Stimulated activated naive B cell treated with anti-CD40 and anti-IgM and Interleukin-4, amounts not matched to agents 10 μg/mL and 1 μg/mL and 100 μg/mL, for 72 hours (primary cell): ENCODE measurements around the gene SKAP1.
"Not testable (repeated sequence)": the region's sequence is repeated elsewhere in the genome, so short reads cannot be mapped to it uniquely, and the experiment has no call there.

Experiments
- ATAC-seq, 2 donors: fragments of 150-1000 bp; cut with Tn5 transposase; replicated peaks; 2 replicates each; pipeline ENCODE4 v1.10.0; 2021; ENCODE audit warnings: moderate library complexity in 1 of 2
- DNase-seq: peaks from one replicate; pipeline ENCODE4 v3.0.0; 2021
- H3K27ac Mint-ChIP-seq: one replicate; pipeline ENCODE4 v1.8.0; 2022; ENCODE audit warnings: mild to moderate bottlenecking, mixed read lengths
- H3K27me3 Mint-ChIP-seq, 2 donors: one replicate each; pipeline ENCODE4 v1.8.0; 2022; ENCODE audit warnings: mixed read lengths in 2 of 2
- H3K36me3 Mint-ChIP-seq, 2 donors: one replicate each; pipeline ENCODE4 v1.8.0; 2022; ENCODE audit warnings: mixed read lengths in 2 of 2, mild to moderate bottlenecking in 1 of 2
- H3K4me1 Mint-ChIP-seq, 2 donors: one replicate each; pipeline ENCODE4 v1.8.0; 2022; ENCODE audit warnings: mixed read lengths in 2 of 2, mild to moderate bottlenecking in 1 of 2
- H3K4me3 Mint-ChIP-seq, 2 donors: one replicate each; pipeline ENCODE4 v1.8.0; 2022; ENCODE audit warnings: mild to moderate bottlenecking in 2 of 2, mixed read lengths in 2 of 2, moderate library complexity in 1 of 2
- H3K9me3 Mint-ChIP-seq, 2 donors: one replicate each; pipeline ENCODE4 v1.8.0; 2022; ENCODE audit warnings: mixed read lengths in 2 of 2, mild to moderate bottlenecking in 1 of 2

SKAP1 gene

GRCh38 chr17:48384164-48384563 is 45.9 kb downstream of the SKAP1 start:
- DNase-seq, result no peak
- no peak for ATAC-seq
- H3K9me3 Mint-ChIP-seq, result no peaks in the 10 kb centered on the region
- H3K4me3 Mint-ChIP-seq, result no peak overlapping the region
- H3K4me1 Mint-ChIP-seq, result peaks cover 15 to 18% of the 10 kb centered on the region in 2 donors
- H3K36me3 Mint-ChIP-seq, result peaks cover 12 to 25% of the 10 kb centered on the region in 2 donors
- no peaks in the 10 kb centered on the region for H3K27me3 Mint-ChIP-seq
- no peak overlapping the region for H3K27ac Mint-ChIP-seq

- Mint-ChIP-seq H3K4me3 (no peak overlapping the region), H3K36me3 (peaks cover 12 to 25% of the 10 kb centered on the region in 2 donors), H3K9me3 (no peaks in the 10 kb centered on the region), H3K27ac (no peak overlapping the region), H3K4me1 (peaks cover 15 to 18% of the 10 kb centered on the region in 2 donors), H3K27me3 (no peaks in the 10 kb centered on the region)
- DNase-seq, result no peak
- ATAC-seq, result no peak
These were observed 47.0 kb downstream of the SKAP1 start for GRCh38 chr17:48382989-48383388.

GRCh38 chr17:48378708-48379392 is 51.2 kb downstream of the SKAP1 start:
- H3K27me3 Mint-ChIP-seq, result no peaks in the 10 kb centered on the region
- H3K4me1 Mint-ChIP-seq, result peaks cover 8% of the 10 kb centered on the region in 2 donors
- H3K27ac Mint-ChIP-seq, result no peak overlapping the region
- ATAC-seq (no peak), DNase-seq (no peak)
- no peak overlapping the region for H3K4me3 Mint-ChIP-seq
- H3K9me3 Mint-ChIP-seq, result no peaks in the 10 kb centered on the region
- peaks cover 11 to 14% of the 10 kb centered on the region in 2 donors for H3K36me3 Mint-ChIP-seq

GRCh38 chr17:48378238-48378637 is 51.8 kb downstream of the SKAP1 start:
- H3K27me3 Mint-ChIP-seq, result no peaks in the 10 kb centered on the region
- no peaks in the 10 kb centered on the region for H3K9me3 Mint-ChIP-seq
- no peak overlapping the region for H3K27ac Mint-ChIP-seq
- peaks cover 12 to 14% of the 10 kb centered on the region in 2 donors for H3K4me1 Mint-ChIP-seq
- peaks cover 9 to 14% of the 10 kb centered on the region in 2 donors for H3K36me3 Mint-ChIP-seq
- H3K4me3 Mint-ChIP-seq, result no peak overlapping the region
- ATAC-seq (no peak), DNase-seq (no peak)

GRCh38 chr17:48376682-48377325 is 53.2 kb downstream of the SKAP1 start:
- H3K9me3 Mint-ChIP-seq, result no peaks in the 10 kb centered on the region
- H3K36me3 Mint-ChIP-seq, result peaks cover 12 to 17% of the 10 kb centered on the region in 2 donors

GRCh38 chr17:48375356-48375755 is 54.7 kb downstream of the SKAP1 start:
- H3K27me3 Mint-ChIP-seq, result no peaks in the 10 kb centered on the region

More at GRCh38 chr17:48376682-48377325, 53.2 kb downstream of the SKAP1 start:
- Mint-ChIP-seq H3K4me1 (peaks cover 15 to 22% of the 10 kb centered on the region in 2 donors), H3K27me3 (no peaks in the 10 kb centered on the region), H3K27ac (no peak overlapping the region), H3K4me3 (no peak overlapping the region)
- no peak for ATAC-seq
- DNase-seq, result no peak

GRCh38 chr17:48374650-48375230 is 55.3 kb downstream of the SKAP1 start:
- DNase-seq (no peak), ATAC-seq (peak; percentile 65 to 77)
- H3K9me3 Mint-ChIP-seq, result no peaks in the 10 kb centered on the region
- H3K27me3 Mint-ChIP-seq, result no peaks in the 10 kb centered on the region
- H3K4me1 Mint-ChIP-seq, result peaks cover 12 to 22% of the 10 kb centered on the region in 2 donors
- H3K27ac Mint-ChIP-seq, result no peak overlapping the region
- no peak overlapping the region for H3K4me3 Mint-ChIP-seq
- H3K36me3 Mint-ChIP-seq, result peaks cover 10 to 17% of the 10 kb centered on the region in 2 donors

More at GRCh38 chr17:48375356-48375755, 54.7 kb downstream of the SKAP1 start:
- ATAC-seq, result no peak
- peaks cover 12 to 22% of the 10 kb centered on the region in 2 donors for H3K4me1 Mint-ChIP-seq
- no peak overlapping the region for H3K27ac Mint-ChIP-seq
- DNase-seq, result no peak
- H3K4me3 Mint-ChIP-seq, result no peak overlapping the region
- no peaks in the 10 kb centered on the region for H3K9me3 Mint-ChIP-seq
- H3K36me3 Mint-ChIP-seq, result peaks cover 10 to 17% of the 10 kb centered on the region in 2 donors

GRCh38 chr17:48373883-48374282 is 56.1 kb downstream of the SKAP1 start:
- peaks cover 12 to 22% of the 10 kb centered on the region in 2 donors for H3K4me1 Mint-ChIP-seq
- DNase-seq (no peak), ATAC-seq (peak in 1 of 2 donors; percentile 55)
- H3K36me3 Mint-ChIP-seq, result peaks cover 10 to 17% of the 10 kb centered on the region in 2 donors
- peak overlapping the region; percentile 78 for H3K27ac Mint-ChIP-seq
- H3K9me3 Mint-ChIP-seq, result no peaks in the 10 kb centered on the region
- H3K4me3 Mint-ChIP-seq, result peak overlapping the region in 1 of 2 donors; percentile 19
- H3K27me3 Mint-ChIP-seq, result no peaks in the 10 kb centered on the region

- Mint-ChIP-seq H3K9me3 (no peaks in the 10 kb centered on the region), H3K27ac (peak overlapping the region; percentile 94), H3K36me3 (peaks cover 11 to 18% of the 10 kb centered on the region in 2 donors), H3K4me3 (no peak overlapping the region), H3K27me3 (no peaks in the 10 kb centered on the region), H3K4me1 (peaks cover 12 to 22% of the 10 kb centered on the region in 2 donors)
- DNase-seq, result no peak
- ATAC-seq, result peak in 1 of 2 donors; percentile 29
These were observed 56.7 kb downstream of the SKAP1 start for GRCh38 chr17:48373130-48373830.

GRCh38 chr17:48368967-48369366 is 61.0 kb downstream of the SKAP1 start:
- H3K36me3 Mint-ChIP-seq, result peaks cover 15 to 32% of the 10 kb centered on the region in 2 donors

GRCh38 chr17:48368352-48368908 is 61.6 kb downstream of the SKAP1 start:
- H3K27ac Mint-ChIP-seq, result no peak overlapping the region
- DNase-seq, result no peak
- H3K36me3 Mint-ChIP-seq, result peaks cover 15 to 30% of the 10 kb centered on the region in 2 donors
- H3K4me1 Mint-ChIP-seq, result peaks cover 6 to 10% of the 10 kb centered on the region in 2 donors
- H3K4me3 Mint-ChIP-seq, result no peak overlapping the region
- ATAC-seq, result no peak
- peaks cover 0 to 3% of the 10 kb centered on the region in 2 donors for H3K27me3 Mint-ChIP-seq
- no peaks in the 10 kb centered on the region for H3K9me3 Mint-ChIP-seq

More at GRCh38 chr17:48368967-48369366, 61.0 kb downstream of the SKAP1 start:
- H3K27ac Mint-ChIP-seq, H3K4me3 Mint-ChIP-seq, ATAC-seq, H3K9me3 Mint-ChIP-seq, H3K27me3 Mint-ChIP-seq, DNase-seq: not testable (repeated sequence)
- peaks cover 11 to 15% of the 10 kb centered on the region in 2 donors for H3K4me1 Mint-ChIP-seq

GRCh38 chr17:48363161-48363560 is 66.9 kb downstream of the SKAP1 start:
- H3K27me3 Mint-ChIP-seq, result peaks cover 0 to 3% of the 10 kb centered on the region in 2 donors
- DNase-seq (no peak), ATAC-seq (no peak)
- H3K27ac Mint-ChIP-seq, result no peak overlapping the region
- peaks cover 14 to 24% of the 10 kb centered on the region in 2 donors for H3K36me3 Mint-ChIP-seq
- peaks cover 6 to 14% of the 10 kb centered on the region in 2 donors for H3K4me1 Mint-ChIP-seq
- no peaks in the 10 kb centered on the region for H3K9me3 Mint-ChIP-seq
- no peak overlapping the region for H3K4me3 Mint-ChIP-seq

- Mint-ChIP-seq H3K36me3 (peaks cover 11 to 13% of the 10 kb centered on the region in 2 donors), H3K4me1 (peaks cover 4 to 21% of the 10 kb centered on the region in 2 donors), H3K27ac (peak overlapping the region; percentile 26)
- DNase-seq, H3K4me3 Mint-ChIP-seq, ATAC-seq, H3K9me3 Mint-ChIP-seq, H3K27me3 Mint-ChIP-seq: not testable (repeated sequence)
These were observed 69.0 kb downstream of the SKAP1 start for GRCh38 chr17:48360861-48361633.
